Measurements from ENCODE around the gene SCRT2.

SCRT2 gene

DNA sequence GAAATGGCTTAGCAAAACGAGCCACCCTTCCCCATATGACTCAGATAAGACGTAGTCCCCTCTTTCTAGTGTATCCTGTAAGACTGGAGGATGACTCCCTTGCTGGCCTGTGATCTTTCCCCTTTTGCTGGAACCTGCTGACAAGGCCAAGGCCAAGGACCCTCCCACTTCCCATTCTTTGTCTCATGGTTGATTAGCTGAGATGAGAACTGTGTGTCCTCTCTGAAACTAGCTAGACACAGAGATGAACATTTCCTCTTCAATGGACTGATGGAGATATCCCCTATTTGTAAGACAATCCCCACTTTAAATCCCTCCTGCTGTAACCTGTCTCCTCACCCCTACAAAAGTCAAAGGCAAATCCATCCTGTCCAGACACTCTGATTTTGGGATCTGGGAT, 33.4 kb upstream of the SCRT2 start:
- Histone ChIP-seq H3K27me3 (ENCODE audit: insufficient read depth, low read length, poor library complexity) (peaks cover 4% of the 10 kb centered on the region), H3K4me1 (ENCODE audit: insufficient read depth, low read length) (no peaks in the 10 kb centered on the region), H3K79me2 (ENCODE audit: insufficient read depth, low read length) (no peaks in the 10 kb centered on the region), H2AFZ (ENCODE audit: low read depth, low read length) (no peak overlapping the region), H4K20me1 (ENCODE audit: insufficient read depth, low read length) (no peaks in the 10 kb centered on the region), H3K4me3 (ENCODE audit: low read depth in 1 of 2, low read length in 2 of 2) (no peak overlapping the region), H3K4me2 (ENCODE audit: insufficient read depth, low read length) (no peak overlapping the region), H3K9ac (ENCODE audit: low read depth, low read length) (no peak overlapping the region), H3K9me3 (ENCODE audit: insufficient read depth, low read length, severe bottlenecking) (peaks cover 11% of the 10 kb centered on the region), H3K27ac (ENCODE audit: low read length) (no peak overlapping the region), H3K36me3 (ENCODE audit: insufficient read depth, low read length) (no peaks in the 10 kb centered on the region)
- no peak for DNase-seq
- TF ChIP-seq EZH2 (IDR thresholded peaks at IDR 0.05; ENCODE audit: borderline replicate concordance, low read depth, low read length, severe bottlenecking) (no peak), CTCF (IDR thresholded peaks at IDR 0.05; ENCODE audit: borderline replicate concordance, extremely low read depth, low read length, poor library complexity, severe bottlenecking) (no peak)
- ATAC-seq (ENCODE audit: insufficient read depth, low read depth): no peak

GRCh38 chr20:707451-708110, 32.0 kb upstream of the SCRT2 start:
- TF ChIP-seq EZH2 (IDR thresholded peaks at IDR 0.05; ENCODE audit: borderline replicate concordance, low read depth, low read length, severe bottlenecking) (no peak), CTCF (IDR thresholded peaks at IDR 0.05; ENCODE audit: borderline replicate concordance, extremely low read depth, low read length, poor library complexity, severe bottlenecking) (no peak)

DNA sequence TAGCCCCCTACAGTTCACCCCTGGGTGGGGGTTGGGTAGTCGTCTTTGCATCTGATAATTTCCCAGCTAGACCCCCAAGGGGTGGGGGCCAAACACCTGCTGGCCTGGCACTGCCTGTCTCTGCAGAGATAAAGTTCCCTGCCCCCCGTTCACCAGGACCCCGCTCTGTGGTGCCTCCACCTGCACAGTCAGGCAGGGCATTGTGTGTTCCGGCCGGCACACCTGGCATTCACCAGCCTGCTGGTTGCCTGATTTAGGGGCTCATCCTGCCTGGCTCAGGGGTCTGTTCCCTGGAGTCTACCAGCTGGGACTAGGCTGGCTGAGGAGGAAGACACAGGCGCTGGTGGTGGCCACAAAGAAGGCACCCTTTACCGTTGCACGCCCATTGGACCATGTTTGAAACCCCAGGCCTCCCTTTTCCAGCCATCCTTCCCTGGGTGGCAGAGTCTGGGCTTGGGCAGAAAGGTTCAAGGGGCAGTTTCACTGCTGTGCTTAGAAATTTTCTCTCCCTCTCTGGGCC, 30.8 kb upstream of the SCRT2 start:
- no peaks in the 10 kb centered on the region for H3K79me2 ChIP-seq (ENCODE audit: insufficient read depth, low read length)
- TF ChIP-seq EZH2 (IDR thresholded peaks at IDR 0.05; ENCODE audit: borderline replicate concordance, low read depth, low read length, severe bottlenecking): no peak
- TF ChIP-seq CTCF (IDR thresholded peaks at IDR 0.05; ENCODE audit: borderline replicate concordance, extremely low read depth, low read length, poor library complexity, severe bottlenecking): no peak
- no peak for ATAC-seq (ENCODE audit: insufficient read depth, low read depth)
- peaks cover 3% of the 10 kb centered on the region for H3K9me3 ChIP-seq (ENCODE audit: insufficient read depth, low read length, severe bottlenecking)
- H3K4me3 ChIP-seq (ENCODE audit: low read depth in 1 of 2, low read length in 2 of 2): no peak overlapping the region
- H3K36me3 ChIP-seq (ENCODE audit: insufficient read depth, low read length): no peaks in the 10 kb centered on the region
- peaks cover 5% of the 10 kb centered on the region for H3K27me3 ChIP-seq (ENCODE audit: insufficient read depth, low read length, poor library complexity)
- no peak overlapping the region for H2AFZ ChIP-seq (ENCODE audit: low read depth, low read length)
- no peak overlapping the region for H3K9ac ChIP-seq (ENCODE audit: low read depth, low read length)
- H3K4me1 ChIP-seq (ENCODE audit: insufficient read depth, low read length): no peaks in the 10 kb centered on the region
- H3K4me2 ChIP-seq (ENCODE audit: insufficient read depth, low read length): no peak overlapping the region
- no peak for DNase-seq
- no peaks in the 10 kb centered on the region for H4K20me1 ChIP-seq (ENCODE audit: insufficient read depth, low read length)
- H3K27ac ChIP-seq (ENCODE audit: low read length): no peak overlapping the region

More at GRCh38 chr20:707451-708110, 32.0 kb upstream of the SCRT2 start:
- H3K36me3 ChIP-seq (ENCODE audit: insufficient read depth, low read length): no peaks in the 10 kb centered on the region
- no peak overlapping the region for H3K9ac ChIP-seq (ENCODE audit: low read depth, low read length)
- H4K20me1 ChIP-seq (ENCODE audit: insufficient read depth, low read length): no peaks in the 10 kb centered on the region
- H3K4me3 ChIP-seq (ENCODE audit: low read depth in 1 of 2, low read length in 2 of 2): no peak overlapping the region
- H3K27me3 ChIP-seq (ENCODE audit: insufficient read depth, low read length, poor library complexity): peaks cover 4% of the 10 kb centered on the region
- ATAC-seq (ENCODE audit: insufficient read depth, low read depth): no peak
- H3K79me2 ChIP-seq (ENCODE audit: insufficient read depth, low read length): no peaks in the 10 kb centered on the region
- H3K4me2 ChIP-seq (ENCODE audit: insufficient read depth, low read length): no peak overlapping the region
- no peak overlapping the region for H3K27ac ChIP-seq (ENCODE audit: low read length)
- H2AFZ ChIP-seq (ENCODE audit: low read depth, low read length): no peak overlapping the region
- no peak for DNase-seq
- H3K9me3 ChIP-seq (ENCODE audit: insufficient read depth, low read length, severe bottlenecking): peaks cover 3% of the 10 kb centered on the region
- no peaks in the 10 kb centered on the region for H3K4me1 ChIP-seq (ENCODE audit: insufficient read depth, low read length)

All from DND-41 (cell line).